HG03565 (cell line): Measurements from ENCODE around the gene RGS9.
"Not testable (repeated sequence)": the region's sequence is repeated elsewhere in the genome, so short reads cannot be mapped to it uniquely, and the experiment has no call there.

Experiments
- ATAC-seq: cut with Tn5 transposase; IDR thresholded peaks from one replicate; pipeline ENCODE4 v1.9.1; 2021; ENCODE audit warnings: mild to moderate bottlenecking, moderate library complexity; ENCODE audit not compliant: unreplicated experiment

Gene RGS9

GRCh38 chr17:65109990-65110680 lies 27.0 kb upstream of the RGS9 start:
- no peak for ATAC-seq

- ATAC-seq, result no peak
Measured at GRCh38 chr17:65115839-65116238, 21.3 kb upstream of the RGS9 start.

DNA sequence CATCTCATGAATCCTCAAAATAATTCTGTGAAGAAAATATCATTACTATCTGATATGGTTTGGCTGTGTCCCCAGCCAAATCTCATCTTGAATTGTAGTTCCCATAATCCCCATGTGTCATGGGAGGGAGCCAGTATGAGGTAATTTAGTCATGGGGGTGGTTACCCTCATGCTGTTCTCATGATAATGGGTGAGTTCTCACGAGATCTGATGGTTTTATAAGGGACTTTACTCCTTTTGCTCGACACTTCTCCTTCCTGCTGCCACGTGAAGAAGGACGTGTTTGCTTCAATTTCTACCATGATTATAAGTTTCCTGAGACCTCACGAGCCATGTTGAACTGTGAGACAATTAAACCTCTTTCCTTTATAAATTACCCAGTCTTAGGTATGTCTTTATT lies 20.7 kb upstream of the RGS9 start:
- ATAC-seq, result not testable (repeated sequence)

GRCh38 chr17:65117384-65118035 lies 19.7 kb upstream of the RGS9 start:
- no peak for ATAC-seq

GRCh38 chr17:65121368-65121767 lies 15.8 kb upstream of the RGS9 start:
- no peak for ATAC-seq

- no peak for ATAC-seq
Measured at GRCh38 chr17:65121916-65122806, 15.0 kb upstream of the RGS9 start.

- ATAC-seq, result peak; percentile 74
Measured at GRCh38 chr17:65122836-65123756, 14.1 kb upstream of the RGS9 start.

GRCh38 chr17:65123757-65124675 lies 13.2 kb upstream of the RGS9 start:
- no peak for ATAC-seq

- no peak for ATAC-seq
Measured at GRCh38 chr17:65130832-65131231, 6.3 kb upstream of the RGS9 start.

DNA sequence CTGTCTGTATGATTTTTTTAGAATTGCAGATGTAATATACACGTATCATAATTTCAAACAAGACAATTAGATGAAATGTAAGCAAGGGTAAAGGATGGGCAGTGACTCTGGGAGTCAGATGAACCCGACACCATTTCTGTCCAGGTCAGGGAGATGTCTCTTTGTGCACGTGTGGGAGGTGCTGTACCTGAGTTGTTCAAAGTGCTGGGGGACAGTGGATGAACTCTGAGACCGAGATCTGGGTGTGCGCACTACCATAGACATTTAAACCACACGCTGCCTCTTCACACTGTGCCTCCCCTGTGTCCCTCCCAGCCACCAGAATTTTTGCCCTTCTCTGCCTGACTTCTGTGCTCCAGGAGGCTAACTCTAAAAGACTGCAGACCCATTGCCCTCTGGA lies 5.9 kb upstream of the RGS9 start:
- no peak for ATAC-seq

DNA sequence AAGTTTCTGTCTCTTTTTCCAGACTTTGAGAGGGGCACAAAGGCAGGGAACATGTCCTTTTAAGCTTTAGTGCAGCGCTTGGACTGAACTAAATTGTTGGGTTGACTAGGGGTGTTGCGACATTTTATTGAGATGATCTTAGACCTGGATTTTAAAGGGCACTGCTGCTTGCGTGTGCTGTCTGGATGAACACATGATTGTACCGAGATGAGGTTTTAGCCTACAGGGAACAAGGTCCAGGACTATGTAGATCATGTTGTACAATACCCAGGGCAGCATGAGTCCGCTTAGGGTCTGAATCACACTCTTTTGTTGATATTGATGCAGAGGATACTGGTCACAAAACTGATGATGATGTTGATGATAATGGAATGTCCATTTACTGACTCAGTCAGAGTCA lies 5.2 kb upstream of the RGS9 start:
- ATAC-seq, result no peak

DNA sequence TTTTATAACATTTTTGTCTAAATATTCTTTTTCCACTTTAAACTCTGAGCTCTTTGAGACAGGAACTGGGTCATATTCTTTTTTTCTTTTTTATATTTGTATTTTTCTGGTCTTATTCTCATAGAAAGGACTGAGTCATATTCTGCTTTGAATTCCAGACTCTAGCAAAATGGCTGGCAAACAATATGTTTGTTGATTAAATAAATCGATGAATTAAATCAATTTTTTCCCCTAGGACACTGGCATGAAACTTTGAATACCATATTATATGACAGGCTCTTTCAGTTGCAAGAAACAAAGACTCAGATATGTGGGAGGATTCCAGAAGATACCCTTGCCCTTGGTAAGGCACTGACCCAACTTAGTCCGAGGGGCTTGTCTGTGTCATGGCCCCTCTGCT lies 3.1 kb upstream of the RGS9 start:
- no peak for ATAC-seq

DNA sequence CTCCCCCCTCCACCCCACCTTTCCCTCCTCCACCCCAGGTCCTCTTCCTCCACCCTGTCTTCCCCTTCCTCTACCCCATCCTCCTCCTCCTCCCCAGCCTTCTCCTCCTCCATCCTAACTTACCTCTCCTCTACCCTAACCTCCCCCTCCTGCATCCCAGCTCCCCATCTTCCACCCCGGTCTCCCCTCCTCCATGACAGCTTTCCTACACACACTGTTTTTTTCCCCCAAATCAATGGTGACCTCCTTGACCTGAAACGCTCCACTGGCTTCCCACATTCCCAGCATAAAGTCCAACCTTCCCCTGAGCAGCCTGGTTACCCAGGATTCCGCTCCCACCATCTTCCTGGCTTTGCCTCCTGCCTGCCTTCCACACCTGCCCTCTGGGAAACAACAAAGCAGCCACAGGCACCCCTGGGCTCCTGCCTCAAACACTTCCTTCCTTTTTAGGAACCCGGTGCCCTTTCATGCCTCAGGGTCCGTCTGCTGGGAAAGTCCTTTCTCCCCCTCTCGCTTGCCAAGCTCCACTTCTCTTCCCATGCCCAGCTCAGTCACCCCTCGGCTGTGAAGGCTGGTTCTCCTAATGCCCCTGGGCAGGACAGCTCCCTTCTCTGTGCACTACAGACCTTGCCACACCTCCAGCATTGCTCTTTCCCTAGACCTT lies 2.1 kb downstream of the RGS9 start:
- no peak for ATAC-seq

DNA sequence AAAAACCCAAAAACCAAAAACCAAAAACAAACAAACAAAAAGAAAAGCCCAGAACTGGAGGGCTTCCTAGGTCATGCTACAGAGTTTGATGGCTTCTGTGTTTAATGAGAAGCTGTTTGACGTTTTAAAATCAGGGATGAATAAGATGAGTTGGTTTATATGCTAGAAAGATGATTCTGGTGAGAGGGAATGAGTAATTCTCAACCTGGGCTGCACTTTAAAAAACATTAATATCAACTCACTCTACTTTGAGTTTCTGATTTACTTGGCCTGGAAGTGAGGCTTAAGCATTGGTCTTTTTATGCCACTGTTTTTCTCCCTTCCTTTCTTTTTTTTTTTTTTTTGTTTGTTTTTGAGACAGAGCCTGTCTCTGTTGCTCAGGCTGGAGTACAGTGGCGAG lies 5.1 kb downstream of the RGS9 start:
- no peak for ATAC-seq

DNA sequence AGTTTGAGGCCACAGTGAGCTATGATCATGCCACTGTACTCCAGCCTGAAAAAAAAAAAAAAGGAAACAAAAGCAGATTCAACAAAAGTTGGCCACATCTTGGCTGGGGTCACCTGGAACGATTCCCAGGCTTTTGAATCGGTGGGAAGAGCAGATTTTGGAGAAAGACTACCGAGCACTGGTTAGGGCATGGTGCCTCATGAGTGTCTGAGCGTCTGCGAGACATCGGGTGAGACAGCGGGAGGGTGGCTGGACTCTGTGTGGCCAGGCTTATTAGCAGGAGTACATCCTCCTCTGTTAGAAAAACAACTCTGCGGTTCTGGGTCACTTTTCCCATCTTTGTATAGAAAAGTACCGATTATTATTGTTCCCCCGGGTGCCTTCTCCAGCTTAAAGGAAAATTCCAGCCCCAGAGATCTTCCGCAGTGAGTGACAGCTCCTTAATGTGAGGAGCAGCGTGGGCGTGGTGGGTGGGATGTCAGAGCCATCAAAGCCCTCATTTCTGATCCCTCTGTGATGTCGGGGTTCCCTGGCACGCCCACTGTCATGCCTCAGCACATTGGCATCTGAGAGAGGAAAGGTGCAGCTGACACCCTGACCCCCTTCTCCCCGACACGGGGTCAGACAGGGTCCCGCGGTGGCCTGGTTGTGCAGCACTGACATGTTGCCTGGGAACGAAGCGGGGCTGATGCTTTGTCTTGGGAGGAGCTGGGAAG lies 6.9 kb downstream of the RGS9 start:
- no peak for ATAC-seq

DNA sequence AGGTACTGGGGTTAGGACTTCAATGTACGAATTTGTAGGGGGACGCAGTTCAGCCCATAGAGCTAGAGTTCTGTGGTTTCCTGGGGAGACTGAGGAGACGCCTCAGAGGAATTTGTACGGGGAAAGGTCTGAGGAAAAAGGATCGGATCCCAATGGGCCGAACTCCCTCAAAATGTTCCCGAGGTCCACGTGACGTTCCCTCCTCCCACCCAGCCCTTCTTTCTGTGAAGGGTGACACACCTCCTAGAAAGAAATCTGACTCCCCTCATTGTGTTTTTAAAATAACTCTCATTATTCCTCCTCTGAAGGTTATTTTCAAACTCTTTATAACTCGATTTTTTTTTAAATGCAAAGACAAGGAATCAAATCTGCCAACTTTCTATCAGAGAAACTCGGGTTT lies 8.6 kb downstream of the RGS9 start:
- no peak for ATAC-seq

DNA sequence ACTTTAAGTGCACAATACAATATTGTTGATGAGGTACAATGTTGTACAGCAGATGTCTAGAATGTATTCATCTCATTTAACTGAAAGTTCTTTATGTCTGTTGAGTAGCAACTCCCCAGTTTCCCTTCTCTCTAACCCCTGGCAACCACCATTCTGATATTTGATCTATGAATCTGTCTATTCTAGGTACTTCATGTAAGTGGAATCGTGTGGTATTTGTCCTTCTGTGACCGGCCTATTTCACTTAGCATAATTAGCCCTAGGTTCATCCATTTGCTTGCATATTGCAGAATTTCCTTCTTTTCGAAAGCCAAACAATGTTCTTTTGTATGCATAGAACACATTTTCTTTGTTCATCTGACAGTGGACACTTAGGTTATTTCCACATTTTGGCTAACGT lies 10.8 kb downstream of the RGS9 start:
- ATAC-seq, result no peak

DNA sequence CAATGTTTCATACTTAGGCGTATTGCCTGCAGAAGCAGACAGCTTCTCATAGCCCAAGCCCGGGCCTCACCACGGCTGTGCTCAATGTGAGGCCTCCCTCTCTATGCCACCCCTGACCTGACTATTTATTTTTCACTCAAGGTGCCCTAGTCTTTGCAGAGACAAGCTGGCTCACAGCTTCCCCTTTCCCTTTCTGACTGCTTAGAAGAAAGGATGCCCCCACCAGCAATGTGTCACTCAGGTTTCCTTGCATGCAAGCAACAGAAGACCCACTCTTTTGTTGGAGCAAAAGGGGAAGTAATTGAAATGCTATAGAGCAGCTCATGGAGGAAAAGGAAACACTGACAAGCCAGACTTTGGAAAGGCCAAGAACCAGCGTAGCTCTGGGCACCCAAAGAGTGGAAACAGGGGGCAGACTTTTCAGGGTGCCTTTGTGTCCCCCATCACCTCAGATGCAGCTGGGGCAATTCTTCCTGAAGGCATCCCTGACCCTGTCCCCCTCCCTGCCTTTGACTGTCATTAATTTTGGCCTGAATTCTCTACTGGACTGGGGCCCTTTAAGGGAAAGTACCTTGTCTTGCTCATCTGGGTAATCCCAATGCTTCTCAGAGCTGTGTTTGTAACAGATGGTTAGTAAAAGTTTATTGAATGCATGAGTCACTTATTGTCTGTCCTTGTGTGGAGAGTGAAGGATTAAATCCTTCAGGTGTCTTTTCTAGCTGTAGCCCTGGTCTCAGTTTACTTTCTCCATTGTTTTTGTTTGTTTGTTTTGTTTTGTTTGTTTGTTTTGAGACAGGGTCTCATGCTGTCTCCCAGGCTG lies 17.8 kb downstream of the RGS9 start:
- ATAC-seq, result peak; percentile 79
